A673 (cell line): ENCODE results near the gene SCG3. TPM values are rescaled to one million over a fixed set of nuclear protein-coding genes. Genes with fewer than 3 reads are reported as not detected.

ENCODE experiments used
- BruUV-seq: library from RNA; stranded (reverse); fragments of 400-500 nt; replicated peaks from 2 replicates; lab custom pipeline; 2021; lab: Mats Ljungman, UMichigan
- CTCF ChIA-PET: fragments of 300-600 bp; sonication (Branson Sonifier 250); formaldehyde crosslinking; loops from one replicate; lab custom pipeline; 2022; ENCODE audit warnings: antibody characterized with exemption; lab: Charles Lee
- POLR2A ChIA-PET: fragments of 300-600 bp; sonication (Branson Sonifier 250); formaldehyde crosslinking; loops from one replicate; lab custom pipeline; 2022; ENCODE audit warnings: antibody characterized with exemption; ENCODE audit not compliant: low non-redundant PET; lab: Charles Lee
- DNase-seq: peaks from one replicate; pipeline ENCODE4 v3.0.0-alpha.2; 2015; ENCODE audit warnings: low spot score
- H3K27ac ChIP-seq: fragments of 200-600 bp; sonication (generic); 2 replicates; pipeline ENCODE4 v1.5.1; 2016; ENCODE audit warnings: mixed run types, low read depth, mild to moderate bottlenecking, mixed read lengths, antibody characterized with exemption, low read length; ENCODE audit not compliant: poor library complexity, severe bottlenecking
- H3K27me3 ChIP-seq: fragments of 200-600 bp; sonication (generic); replicated peaks from 2 replicates; pipeline ENCODE4 v1.6.1; 2017; ENCODE audit warnings: mixed run types, low read depth, mild to moderate bottlenecking, mixed read lengths, antibody characterized with exemption, low read length; ENCODE audit not compliant: insufficient read depth, poor library complexity
- H3K36me3 ChIP-seq: fragments of 200-600 bp; sonication (generic); 2 replicates; pipeline ENCODE4 v1.6.1; 2016; ENCODE audit warnings: mixed run types, mild to moderate bottlenecking, mixed read lengths, antibody characterized with exemption, low read length; ENCODE audit not compliant: insufficient read depth, poor library complexity, severe bottlenecking
- H3K4me1 ChIP-seq: fragments of 200-600 bp; sonication (generic); 2 replicates; pipeline ENCODE4 v1.6.1; 2017; ENCODE audit warnings: mixed run types, mild to moderate bottlenecking, mixed read lengths, antibody characterized with exemption, low read length; ENCODE audit not compliant: insufficient read depth, poor library complexity, severe bottlenecking
- H3K4me3 ChIP-seq: fragments of 200-600 bp; sonication (generic); 2 replicates; pipeline ENCODE4 v1.5.1; 2016; ENCODE audit warnings: low read depth, mixed run types, mild to moderate bottlenecking, mixed read lengths, low read length; ENCODE audit not compliant: poor library complexity, severe bottlenecking
- H3K9me3 ChIP-seq: fragments of 200-600 bp; sonication (generic); 2 replicates; pipeline ENCODE4 v1.6.1; 2016; ENCODE audit warnings: mixed run types, low read depth, mild to moderate bottlenecking, mixed read lengths, antibody characterized with exemption, low read length; ENCODE audit not compliant: poor library complexity, severe bottlenecking
- EZH2 ChIP-seq: fragments of 200-600 bp; sonication (generic); IDR thresholded peaks from 2 replicates; pipeline ENCODE4 v1.6.1; 2017; ENCODE audit warnings: borderline replicate concordance, low read depth, mild to moderate bottlenecking, mixed read lengths, antibody characterized with exemption, low read length; ENCODE audit not compliant: poor library complexity, severe bottlenecking
- intact Hi-C: fragments of 100-400 bp; cut with micrococcal nuclease; formaldehyde crosslinking; loops from one replicate; pipeline ENCODE4 v1.10.0; 2022; ENCODE audit not compliant: unreplicated experiment
- total RNA-seq: library from RNA; stranded (reverse); gene quantifications from 2 replicates; pipeline ENCODE4 v1.2.3, GENCODE V29; 2021
- TF ChIP-seq, protein P1 (sequence below): fragments of 300-800, 200-600 bp; sonication (generic); conservative IDR thresholded peaks from 2 replicates; pipeline ENCODE4 v1.5.1; 2017; ENCODE audit warnings: low read depth, mild to moderate bottlenecking, antibody characterized with exemption, low read length, moderate library complexity, mixed read lengths

The SCG3 gene
- total RNA-seq, 1 experiment from 2014 or later: 0.21 TPM

DNA sequence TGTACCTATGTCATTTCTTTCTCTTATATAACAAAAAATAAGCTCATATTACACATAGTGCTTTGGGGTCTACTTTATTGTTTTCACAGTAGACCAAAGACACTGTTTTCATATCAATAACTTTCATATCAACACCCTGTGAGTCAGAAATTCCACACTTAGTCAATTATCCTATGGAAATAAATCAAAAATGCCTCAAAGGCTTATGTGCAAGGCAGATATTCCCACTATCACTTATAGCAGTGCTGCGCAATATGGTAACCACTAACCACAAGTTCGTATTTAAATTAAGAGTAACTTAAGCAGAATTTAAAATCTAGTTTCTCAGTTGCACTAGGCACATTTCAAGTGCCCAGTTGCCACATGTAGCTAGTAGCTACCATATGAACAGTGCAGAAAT lies 15.9 kb downstream of the SCG3 start:
- DNase-seq: no peak
- intact Hi-C loops: no loop called here
- H3K36me3 ChIP-seq: no peaks in the 10 kb centered on the region
- no peaks in the 10 kb centered on the region for H3K9me3 ChIP-seq
- TF ChIP-seq, protein P1, sequence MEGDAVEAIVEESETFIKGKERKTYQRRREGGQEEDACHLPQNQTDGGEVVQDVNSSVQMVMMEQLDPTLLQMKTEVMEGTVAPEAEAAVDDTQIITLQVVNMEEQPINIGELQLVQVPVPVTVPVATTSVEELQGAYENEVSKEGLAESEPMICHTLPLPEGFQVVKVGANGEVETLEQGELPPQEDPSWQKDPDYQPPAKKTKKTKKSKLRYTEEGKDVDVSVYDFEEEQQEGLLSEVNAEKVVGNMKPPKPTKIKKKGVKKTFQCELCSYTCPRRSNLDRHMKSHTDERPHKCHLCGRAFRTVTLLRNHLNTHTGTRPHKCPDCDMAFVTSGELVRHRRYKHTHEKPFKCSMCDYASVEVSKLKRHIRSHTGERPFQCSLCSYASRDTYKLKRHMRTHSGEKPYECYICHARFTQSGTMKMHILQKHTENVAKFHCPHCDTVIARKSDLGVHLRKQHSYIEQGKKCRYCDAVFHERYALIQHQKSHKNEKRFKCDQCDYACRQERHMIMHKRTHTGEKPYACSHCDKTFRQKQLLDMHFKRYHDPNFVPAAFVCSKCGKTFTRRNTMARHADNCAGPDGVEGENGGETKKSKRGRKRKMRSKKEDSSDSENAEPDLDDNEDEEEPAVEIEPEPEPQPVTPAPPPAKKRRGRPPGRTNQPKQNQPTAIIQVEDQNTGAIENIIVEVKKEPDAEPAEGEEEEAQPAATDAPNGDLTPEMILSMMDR: no peak
- no peak for TF ChIP-seq EZH2
- H3K27me3 ChIP-seq: peaks cover 51% of the 10 kb centered on the region
- no peak overlapping the region for H3K27ac ChIP-seq
- H3K4me3 ChIP-seq: no peak overlapping the region
- ChIA-PET POLR2A (no interaction called here), CTCF (interaction anchor here (0.6 kb wide), 1 partner anchor 1155 kb away, joined by 3 read pairs; no protein-coding TSS in a partner anchor)
- no TSS peak for BruUV-seq
- H3K4me1 ChIP-seq: no peaks in the 10 kb centered on the region

DNA sequence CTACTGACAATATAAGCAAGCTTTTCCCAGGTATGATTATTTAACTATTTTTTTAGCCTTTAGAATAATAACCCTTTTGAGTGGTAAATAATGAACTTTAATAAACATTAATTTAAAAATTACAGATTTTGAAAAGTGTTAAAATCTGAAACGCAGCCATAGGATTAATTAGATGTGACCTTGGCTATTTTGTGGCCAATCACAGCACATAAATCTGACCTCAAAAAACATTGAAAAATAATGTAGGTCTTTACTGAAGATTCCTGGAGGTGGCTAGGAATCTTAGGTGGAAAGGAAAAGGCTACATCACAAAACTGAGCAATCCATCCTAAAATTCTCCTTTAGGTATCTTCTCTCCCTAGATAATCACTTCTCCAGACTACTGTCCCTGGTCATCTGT lies 18.1 kb downstream of the SCG3 start:
- no peaks in the 10 kb centered on the region for H3K9me3 ChIP-seq
- TF ChIP-seq, protein P1: no peak
- TF ChIP-seq EZH2: no peak
- H3K36me3 ChIP-seq: no peaks in the 10 kb centered on the region
- H3K4me1 ChIP-seq: no peaks in the 10 kb centered on the region
- DNase-seq: no peak
- intact Hi-C loops: no loop called here
- ChIA-PET POLR2A (no interaction called here), CTCF (no interaction called here)
- peaks cover 48% of the 10 kb centered on the region for H3K27me3 ChIP-seq
- no peak overlapping the region for H3K4me3 ChIP-seq
- H3K27ac ChIP-seq: no peak overlapping the region
- no TSS peak for BruUV-seq

DNA sequence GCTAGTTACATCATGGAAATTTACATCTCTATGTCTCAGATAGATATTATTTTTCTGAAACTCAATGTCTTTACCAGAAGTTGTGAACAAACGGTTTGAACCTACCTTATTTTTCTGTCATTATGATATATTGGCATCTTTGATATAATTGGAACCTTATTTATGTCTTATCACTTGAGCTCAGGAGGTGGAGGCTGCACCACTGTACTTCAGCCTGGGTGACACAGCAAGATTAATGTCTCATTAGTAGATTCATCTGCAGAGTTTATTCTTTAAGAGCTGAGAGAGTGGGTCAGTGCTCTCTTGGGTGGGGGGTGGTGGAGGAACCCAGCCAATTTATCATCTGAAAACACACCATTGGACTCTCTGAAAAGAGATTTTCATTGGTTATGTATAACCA lies 21.4 kb downstream of the SCG3 start:
- no peaks in the 10 kb centered on the region for H3K9me3 ChIP-seq
- peaks cover 49% of the 10 kb centered on the region for H3K27me3 ChIP-seq
- ChIA-PET POLR2A (no interaction called here), CTCF (no interaction called here)
- no peak overlapping the region for H3K27ac ChIP-seq
- no peak overlapping the region for H3K4me3 ChIP-seq
- DNase-seq: no peak
- TF ChIP-seq EZH2: no peak
- BruUV-seq: no TSS peak
- intact Hi-C loops: no loop called here
- H3K4me1 ChIP-seq: no peaks in the 10 kb centered on the region
- no peaks in the 10 kb centered on the region for H3K36me3 ChIP-seq

DNA sequence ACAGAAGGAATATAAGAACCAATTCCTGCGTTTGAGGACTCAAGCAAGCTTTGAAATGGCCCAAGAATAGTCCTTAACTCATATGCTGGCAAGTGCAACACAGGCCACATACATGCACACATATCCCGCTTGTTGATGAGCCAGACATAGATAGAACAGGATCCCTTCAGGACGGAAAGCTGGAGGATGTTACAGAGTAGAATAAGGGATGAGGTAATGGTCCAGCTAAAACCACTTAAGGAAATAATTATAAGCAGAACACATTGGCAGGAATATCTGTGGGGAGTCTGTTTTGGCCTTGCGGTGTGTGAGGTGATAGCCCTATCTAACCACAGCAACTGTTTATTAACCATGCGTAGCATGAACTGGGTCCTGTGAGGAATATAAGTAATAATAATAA lies 25.0 kb downstream of the SCG3 start:
- CTCF ChIA-PET: no interaction called here
- DNase-seq: no peak
- BruUV-seq: no TSS peak
- no peaks in the 10 kb centered on the region for H3K4me1 ChIP-seq
- no peaks in the 10 kb centered on the region for H3K9me3 ChIP-seq
- no peak overlapping the region for H3K4me3 ChIP-seq
- no peak for TF ChIP-seq EZH2
- TF ChIP-seq, protein P1: no peak
- POLR2A ChIA-PET: no interaction called here
- no peaks in the 10 kb centered on the region for H3K36me3 ChIP-seq
- peaks cover 22% of the 10 kb centered on the region for H3K27me3 ChIP-seq
- no peak overlapping the region for H3K27ac ChIP-seq
- intact Hi-C loops: no loop called here
